ENCODE data around the gene AAK1.
"Not testable (repeated sequence)": the region's sequence is repeated elsewhere in the genome, so short reads cannot be mapped to it uniquely, and the experiment has no call there.

Gene AAK1

GRCh38 chr2:69659349-69659748 lies 15.8 kb upstream of the AAK1 start:
- DNase-seq = no peak

GRCh38 chr2:69652206-69652605 lies 8.7 kb upstream of the AAK1 start:
- peak; percentile 89 for DNase-seq

- DNase-seq = not testable (repeated sequence)
Measured at GRCh38 chr2:69647196-69647595, 3.7 kb upstream of the AAK1 start.

- no peak for DNase-seq
Measured at GRCh38 chr2:69646714-69647113, 3.2 kb upstream of the AAK1 start.

- no peak for DNase-seq
Measured at GRCh38 chr2:69645921-69646320, 2.4 kb upstream of the AAK1 start.

GRCh38 chr2:69645031-69645431 lies 1.5 kb upstream of the AAK1 start:
- DNase-seq = peak; percentile 58

GRCh38 chr2:69644506-69644979 lies 1.0 kb upstream of the AAK1 start:
- no peak for DNase-seq

GRCh38 chr2:69642709-69643601 lies 584 bp downstream of the AAK1 start:
- peak; percentile 94 for DNase-seq

GRCh38 chr2:69641887-69642708 lies 1.4 kb downstream of the AAK1 start:
- no peak for DNase-seq

- no peak for DNase-seq
Measured at GRCh38 chr2:69641471-69641870, 2.1 kb downstream of the AAK1 start.

- DNase-seq = peak; percentile 40
Measured at GRCh38 chr2:69639266-69639665, 4.3 kb downstream of the AAK1 start.

- no peak for DNase-seq
Measured at GRCh38 chr2:69638630-69639029, 4.9 kb downstream of the AAK1 start.

- DNase-seq = no peak
Measured at GRCh38 chr2:69637923-69638322, 5.6 kb downstream of the AAK1 start.

- DNase-seq = no peak
Measured at GRCh38 chr2:69636395-69636794, 7.1 kb downstream of the AAK1 start.

GRCh38 chr2:69635432-69635831 lies 8.1 kb downstream of the AAK1 start:
- no peak for DNase-seq

- DNase-seq = no peak
Measured at GRCh38 chr2:69634196-69634821, 9.2 kb downstream of the AAK1 start.

- DNase-seq = no peak
Measured at GRCh38 chr2:69631402-69631801, 12.1 kb downstream of the AAK1 start.

- DNase-seq = no peak
Measured at GRCh38 chr2:69629921-69630608, 13.5 kb downstream of the AAK1 start.

- DNase-seq = no peak
Measured at GRCh38 chr2:69628325-69629021, 15.1 kb downstream of the AAK1 start.

- no peak for DNase-seq
Measured at GRCh38 chr2:69625078-69625795, 18.3 kb downstream of the AAK1 start.

GRCh38 chr2:69624611-69625010 lies 18.9 kb downstream of the AAK1 start:
- DNase-seq = no peak
